Activated CD4-positive, alpha-beta T cell treated with anti-CD3 and anti-CD28 coated beads, Interleukin-2, amount 50 U/mL, for 24 hours (primary cell): ENCODE results near the gene CD68.
"Not testable (repeated sequence)": the region's sequence is repeated elsewhere in the genome, so short reads cannot be mapped to it uniquely, and the experiment has no call there.

Source experiments
- DNase-seq, 2 donors: peaks; one replicate each; pipeline ENCODE4 v3.0.0-alpha.2; 2020; ENCODE audit warnings: low read depth in 1 of 2, low spot score in 1 of 2

The CD68 gene

GRCh38 chr17:7580604-7581575 lies 1.5 kb downstream of the CD68 start:
- DNase-seq, result no peak

- no peak for DNase-seq
Measured at GRCh38 chr17:7582396-7583252, 3.2 kb downstream of the CD68 start.

DNA sequence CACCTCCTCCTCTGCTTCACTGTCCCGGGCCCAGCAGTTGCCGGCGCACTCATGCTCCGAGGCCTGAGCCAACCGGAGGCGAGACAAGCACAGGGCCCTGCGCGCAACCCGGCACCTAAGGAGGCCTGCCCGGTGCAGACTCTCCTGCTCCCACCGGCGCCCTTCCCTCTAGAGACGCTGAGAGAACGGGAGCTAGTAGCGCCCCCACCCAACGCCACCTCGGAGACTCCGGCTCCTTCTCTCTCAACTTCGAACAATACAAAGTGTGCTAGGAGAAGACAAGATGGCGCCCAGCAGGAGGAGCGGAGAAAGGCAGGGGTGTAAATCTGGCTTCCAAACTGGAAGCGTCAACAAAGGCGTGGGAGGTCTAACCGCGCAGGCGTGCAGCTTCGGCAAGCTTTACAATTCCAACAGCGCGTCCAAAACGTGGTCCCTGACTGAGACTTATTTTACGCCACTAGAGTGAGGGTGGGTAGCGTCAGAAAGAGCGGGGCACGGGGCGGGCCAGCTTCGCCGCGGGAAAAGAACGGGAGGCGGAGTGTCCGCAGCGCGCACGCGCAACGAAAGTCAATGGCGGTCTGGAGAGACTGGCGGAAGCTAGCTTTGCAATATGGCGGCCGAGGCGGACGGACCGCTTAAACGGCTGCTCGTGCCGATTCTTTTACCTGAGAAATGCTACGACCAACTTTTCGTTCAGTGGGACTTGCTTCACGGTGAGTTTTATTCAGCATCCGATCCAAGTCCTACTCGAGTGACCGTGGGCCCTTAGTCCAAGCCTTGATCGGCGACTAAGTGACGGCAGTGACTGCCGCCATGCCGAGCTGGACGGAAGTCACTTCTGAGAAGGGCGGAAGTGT lies 4.0 kb downstream of the CD68 start, which contains the start of gene MPDU1:
MPDU1 (plus strand) TSS at position 600 of the 857 bp plus-strand sequence; CDS start at position 611, 11 bp downstream.
- peak; percentile 87 to 91 for DNase-seq

- no peak for DNase-seq
Measured at GRCh38 chr17:7586673-7587419, 7.4 kb downstream of the CD68 start.

- no peak for DNase-seq
Measured at GRCh38 chr17:7587420-7588151, 8.1 kb downstream of the CD68 start.

GRCh38 chr17:7588553-7589203 lies 9.2 kb downstream of the CD68 start:
- no peak for DNase-seq

GRCh38 chr17:7589204-7589868 lies 9.9 kb downstream of the CD68 start:
- no peak for DNase-seq

DNA sequence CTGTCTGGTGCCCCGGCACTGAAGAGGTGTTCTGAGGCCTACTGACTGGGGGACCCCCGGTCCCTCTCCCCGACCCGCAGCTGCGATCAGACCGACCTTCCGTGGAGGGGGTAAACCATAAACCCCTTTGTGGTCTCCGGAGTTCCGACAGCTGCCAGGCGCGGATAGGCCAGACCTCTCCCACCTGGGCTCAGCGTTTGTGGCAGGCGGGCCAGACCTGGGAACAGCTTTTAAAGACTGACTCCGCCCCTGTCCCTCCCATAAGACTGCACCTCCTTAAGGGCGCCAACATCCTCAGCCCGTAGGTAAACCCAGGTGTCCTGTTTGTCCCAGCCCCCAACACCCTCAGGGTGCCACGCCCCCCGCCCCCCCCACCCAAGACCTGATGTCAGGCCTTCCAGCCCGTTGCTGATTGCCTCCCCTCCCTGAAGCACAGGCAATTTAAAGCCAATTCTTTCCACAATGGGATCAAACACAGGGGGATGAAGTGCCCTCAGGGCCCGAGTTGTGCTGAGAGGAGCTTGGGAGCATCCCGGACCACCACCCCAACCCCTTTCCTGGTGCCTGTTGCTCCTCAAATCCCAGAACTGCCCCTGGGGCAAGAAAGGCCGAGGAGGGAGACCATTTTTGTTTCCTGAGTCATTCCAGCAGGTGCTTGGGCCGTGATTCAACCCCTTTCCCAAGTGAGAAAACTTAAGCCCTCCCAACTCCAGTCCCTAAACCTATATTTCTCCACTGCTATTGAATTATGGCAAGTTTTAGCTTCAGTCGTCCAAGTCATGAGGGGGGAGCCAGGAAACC lies 10.7 kb downstream of the CD68 start, which contains the start of gene SOX15:
SOX15 (minus strand) TSS at position 204 of the 801 bp plus-strand sequence. CDS start 418 bp downstream, outside the sequence.
- no peak for DNase-seq

GRCh38 chr17:7590743-7591142 lies 11.3 kb downstream of the CD68 start:
- DNase-seq, result no peak

- no peak for DNase-seq
Measured at GRCh38 chr17:7591596-7591995, 12.2 kb downstream of the CD68 start.

DNA sequence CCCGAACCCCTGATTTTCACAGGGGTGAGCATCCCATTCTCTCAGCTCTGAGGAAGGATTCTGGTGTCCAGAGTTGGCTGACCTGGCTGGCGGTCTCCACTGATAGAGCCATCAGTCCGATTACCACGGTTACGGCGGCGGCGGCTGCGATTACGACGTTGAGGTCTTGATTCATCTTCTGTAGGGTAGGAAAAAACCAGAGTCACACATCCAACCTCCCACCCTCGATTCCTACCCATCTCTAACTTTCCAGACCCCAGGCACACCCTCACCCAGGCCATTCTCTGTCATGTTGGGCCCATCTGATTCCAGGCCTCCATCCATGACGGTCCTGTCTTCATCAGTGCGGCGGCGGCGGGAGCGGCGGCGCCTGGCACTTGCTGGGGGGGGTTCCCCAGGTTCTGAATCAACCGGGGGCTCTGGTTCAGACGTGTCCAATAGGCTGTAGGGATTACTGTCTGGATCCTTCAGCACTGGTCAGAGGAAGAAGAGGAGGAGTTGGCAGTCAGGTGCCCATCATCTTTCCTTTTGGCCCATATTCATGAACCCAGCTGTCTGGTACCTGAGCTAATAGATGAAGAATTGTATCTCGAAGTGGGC lies 13.1 kb downstream of the CD68 start:
- no peak for DNase-seq

DNA sequence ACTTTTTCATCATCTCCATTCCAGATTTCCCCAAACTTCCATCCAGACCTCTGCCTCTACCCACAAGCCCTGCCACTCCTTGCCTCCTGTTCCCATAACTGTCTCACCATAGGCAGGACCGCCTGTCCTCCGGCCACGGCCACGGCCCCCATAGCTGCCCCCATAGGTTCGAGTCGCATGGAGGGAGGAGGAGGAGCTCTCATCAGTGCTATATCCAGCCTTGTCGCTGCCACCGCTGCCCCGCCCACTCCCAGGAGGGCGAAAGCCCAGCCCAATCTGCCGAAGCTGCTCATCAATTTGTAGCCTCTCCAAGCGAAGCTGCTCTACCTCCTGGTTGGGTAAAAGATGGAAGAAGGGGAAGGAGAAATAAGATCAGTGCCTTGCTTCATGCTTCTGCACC lies 13.9 kb downstream of the CD68 start:
- no peak for DNase-seq

DNA sequence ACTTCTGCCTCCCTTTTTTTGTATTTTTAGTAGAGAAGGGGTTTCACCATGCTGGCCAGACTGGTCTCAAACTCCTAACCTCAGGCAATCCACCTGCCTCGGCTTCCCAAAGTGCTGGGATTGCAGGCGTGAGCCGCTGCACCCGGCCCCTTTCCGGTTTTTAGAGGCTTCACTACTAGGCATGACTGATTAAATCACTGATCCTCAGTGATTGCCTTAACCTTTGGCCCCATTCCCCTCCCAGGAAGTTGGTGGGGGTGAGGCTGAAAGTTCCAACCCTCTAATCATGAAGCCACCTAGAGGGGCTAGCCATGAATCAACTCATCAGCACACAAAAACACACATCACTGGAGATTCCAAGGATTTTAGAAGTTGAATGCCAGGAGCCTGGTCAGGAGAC lies 18.1 kb downstream of the CD68 start:
- DNase-seq, result not testable (repeated sequence)

DNA sequence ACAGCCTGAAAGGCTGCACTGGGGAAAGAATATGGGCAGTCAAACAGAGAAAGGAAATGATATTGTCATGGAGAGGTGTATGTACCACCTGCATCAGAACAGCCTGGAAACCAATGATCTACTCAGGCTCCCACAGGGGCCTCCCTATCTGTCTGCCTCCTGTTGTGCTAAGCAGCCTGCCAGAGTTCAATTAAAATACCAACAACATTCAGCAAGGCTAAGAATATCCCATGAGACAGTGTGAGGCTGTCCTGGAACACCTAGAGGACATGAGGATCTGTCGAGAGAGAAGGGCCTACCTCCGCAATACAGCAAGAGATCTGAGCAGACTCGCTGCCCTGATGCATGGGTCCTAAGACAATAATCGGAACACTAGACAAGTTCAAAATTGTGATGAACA lies 26.8 kb downstream of the CD68 start:
- no peak for DNase-seq

DNA sequence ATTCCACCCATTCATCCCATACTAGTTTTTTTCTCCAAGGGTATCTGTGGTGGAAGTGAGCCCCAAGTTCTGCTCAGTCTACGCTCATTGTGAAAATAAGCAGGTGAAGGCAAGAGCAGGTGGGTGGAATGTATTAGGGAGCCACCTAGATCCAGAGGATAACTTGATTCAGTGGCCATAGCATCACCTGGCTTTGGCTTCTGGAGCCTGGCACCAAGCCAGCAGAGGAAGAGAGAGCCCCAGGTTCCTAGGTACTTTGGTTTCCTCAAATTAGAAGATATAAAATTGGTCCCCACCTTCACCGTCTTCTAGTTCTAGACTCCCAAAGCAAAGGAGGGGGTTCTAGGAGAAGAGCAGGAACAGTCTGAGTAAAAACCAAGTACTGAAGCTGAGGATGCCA lies 31.2 kb downstream of the CD68 start:
- DNase-seq, result no peak

DNA sequence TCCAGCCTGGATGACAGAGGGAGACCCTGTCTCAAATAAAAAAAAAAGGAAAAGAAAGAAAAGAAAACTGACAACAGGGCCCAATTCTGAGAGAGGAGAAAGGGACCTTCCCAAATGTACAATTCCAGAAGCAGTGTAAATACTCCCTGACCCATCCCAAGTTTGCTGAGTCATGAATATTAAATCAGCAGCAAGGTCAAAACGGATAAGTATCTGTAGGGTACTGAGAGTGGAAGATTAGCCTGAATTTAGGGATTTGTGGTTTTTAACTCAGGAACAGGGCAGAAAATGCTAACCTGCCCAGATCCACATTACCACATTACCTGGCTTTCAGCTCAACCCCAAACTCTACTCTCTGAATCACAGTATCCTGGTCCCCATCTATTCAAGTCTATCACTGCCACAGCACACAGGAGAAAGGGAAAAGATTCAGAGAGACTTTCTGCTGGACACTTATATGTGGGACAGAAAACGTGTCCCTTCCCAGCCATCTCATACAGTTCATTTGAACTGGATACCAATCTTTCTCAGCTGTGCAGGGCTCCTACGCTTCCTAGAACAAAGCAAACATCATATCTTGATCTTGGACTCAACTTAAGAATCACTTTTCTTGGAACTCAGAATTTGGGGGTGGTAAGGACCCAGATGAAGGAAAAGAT lies 32.3 kb downstream of the CD68 start:
- DNase-seq, result no peak

DNA sequence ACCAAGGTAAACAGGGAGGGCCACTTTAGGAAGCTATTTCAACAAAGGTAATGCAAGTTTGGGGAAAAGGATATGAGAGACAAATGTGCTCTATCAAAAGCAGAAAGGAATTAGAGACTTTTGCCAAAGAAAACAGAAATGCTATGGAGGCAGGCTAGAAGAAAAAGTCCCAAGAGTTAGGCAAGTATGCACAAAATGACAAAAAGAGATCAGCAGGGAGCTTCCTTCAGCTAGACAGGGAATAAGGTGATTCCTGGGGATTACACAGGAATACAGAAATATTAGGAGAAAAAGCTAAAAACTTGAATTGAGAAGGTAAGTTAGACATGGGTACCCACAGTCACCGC lies 32.8 kb downstream of the CD68 start:
- DNase-seq, result no peak
